Ovary (tissue), 9 donors: ENCODE measurements around the gene TRA2B. TPM values are rescaled to one million over a fixed set of nuclear protein-coding genes. Genes with fewer than 3 reads are reported as not detected.

ENCODE experiments used
- DNase-seq, 5 donors: peaks; one replicate each; pipeline ENCODE4 v3.0.0-alpha.2; 2019 to 2020
- H3K27ac ChIP-seq, 2 donors: fragments of 200-600 bp; one replicate each; pipeline versions ENCODE4 v1.5.1 to v1.8.0; 2019 to 2022
- H3K27me3 ChIP-seq: fragments of 200-600 bp; one replicate; pipeline ENCODE4 v1.8.0; 2022
- H3K36me3 ChIP-seq: fragments of 200-600 bp; sonication (generic); one replicate; pipeline ENCODE4 v1.5.1; 2019
- H3K4me1 ChIP-seq: one replicate; pipeline ENCODE4 v1.8.1; 2013; ENCODE audit warnings: mild to moderate bottlenecking, moderate library complexity; ENCODE audit not compliant: insufficient read depth
- H3K4me3 ChIP-seq: fragments of 200-600 bp; sonication (generic); one replicate; pipeline ENCODE4 v1.5.1; 2017
- H3K9me3 ChIP-seq, 2 donors: fragments of 200-600 bp in 1 of 2; sonication (generic) in 1 of 2; one replicate each; pipeline versions ENCODE4 v1.5.1 to v1.8.1; 2013 to 2019; ENCODE audit warnings: mild to moderate bottlenecking in 1 of 2, moderate library complexity in 1 of 2
- CTCF ChIP-seq, 3 donors: fragments of 450-650 bp in 2 of 3; fragments of 200-600 bp in 1 of 3; IDR thresholded peaks; one replicate each; pipeline versions ENCODE4 v1.5.1 to v1.8.0; 2016 to 2022; ENCODE audit warnings: antibody characterized with exemption in 3 of 3, mild to moderate bottlenecking in 1 of 3
- EP300 ChIP-seq: sonication (generic); formaldehyde crosslinking; IDR thresholded peaks from one replicate; pipeline ENCODE4 v1.6.1; 2017; ENCODE audit warnings: antibody characterized with exemption
- POLR2A ChIP-seq: fragments of 450-650 bp; IDR thresholded peaks from one replicate; pipeline ENCODE4 v1.6.1; 2017; ENCODE audit warnings: antibody characterized with exemption, mild to moderate bottlenecking, moderate library complexity
- WGBS, 3 donors: extraction: QIAGEN DNeasy Blood & Tissue Kit in 1 of 3; methylation state at CpG; one replicate each; pipeline versions ENCODE4 v1.1.5 to v1.1.7; 2013 to 2017; 5-methylcytosine and 5-hydroxymethylcytosine counted together
- intact Hi-C, 4 donors: fragments of 100-400 bp; cut with DNase I; formaldehyde crosslinking; loops; one replicate each; pipeline versions ENCODE4 v1.11.0 to v1.15.1; 2022 to 2023
- polyA plus RNA-seq, 2 donors: library from polyadenylated mRNA; stranded (reverse); fragments of 200-250 nt in 1 of 2; fragments of 350-450 nt in 1 of 2; fragmentation: Illumina TruSeq in 1 of 2; extraction: RNeasy Lipid Tissue Mini Kit (QIAGEN cat#74804) in 1 of 2; gene quantifications; one replicate each; pipeline ENCODE4 v1.2.3, GENCODE V29; 2013 to 2014
- total RNA-seq, 7 donors: library from RNA; depleted of rRNA in 2 of 7; stranded (reverse); fragments of >200 nt in 2 of 7; fragmentation: NEBNext Ultra II Directional in 3 of 7; extraction: Animal tissue kit (Norgen Biotek cat#: 25700) in 3 of 7; gene quantifications; one replicate each; pipeline versions ENCODE4 v1.1.0 to v1.2.4, GENCODE V29; 2016 to 2023
- donor health status: DM: no; HTN: no; CAD: no; lungs with moderate emphysema.
- donor health status: DM: no; HTN: no; CAD: no.
- donor health status: Bipolar disorder and iron deficiency.
- donor health status: DM: yes; HTN: yes; CAD: no.
- donor health status: DM: no; HTN: no; CAD: no.
- donor health status: DM: yes; HTN: yes; CAD: no.

TRA2B gene
- total and polyA plus RNA-seq, 9 donors = 83.0 to 158 (median 119) TPM

GRCh38 chr3:185977679-185978040 lies 39.8 kb upstream of the TRA2B start:
- H3K27me3 ChIP-seq = no peaks in the 10 kb centered on the region
- H3K9me3 ChIP-seq = no peaks in the 10 kb centered on the region
- DNase-seq = no peak
- no peaks in the 10 kb centered on the region for H3K36me3 ChIP-seq
- WGBS, 3 donors = 37 to 48% (median 39%) methylated on average over 3 of the region's 3 CpGs
- no peak overlapping the region for H3K27ac ChIP-seq
- no peak overlapping the region for H3K4me3 ChIP-seq
- no peaks in the 10 kb centered on the region for H3K4me1 ChIP-seq
- no peak for TF ChIP-seq POLR2A
- no peak for TF ChIP-seq CTCF (IDR thresholded peaks at IDR 0.05)
- TF ChIP-seq EP300 = no peak
- intact Hi-C loops = no loop called here

- intact Hi-C loops = no loop called here
- no peak overlapping the region for H3K4me3 ChIP-seq
- H3K36me3 ChIP-seq = no peaks in the 10 kb centered on the region
- no peak overlapping the region for H3K27ac ChIP-seq
- H3K4me1 ChIP-seq = no peaks in the 10 kb centered on the region
- DNase-seq = peak in 4 of 5 donors; percentile 38 to 72 (median 48)
- no peaks in the 10 kb centered on the region for H3K27me3 ChIP-seq
- no peak for TF ChIP-seq CTCF (IDR thresholded peaks at IDR 0.05)
- TF ChIP-seq EP300 = no peak
- no peak for TF ChIP-seq POLR2A
- WGBS, 3 donors = 32 to 38% (median 35%) methylated on average over 6 of the region's 6 CpGs
- H3K9me3 ChIP-seq = no peaks in the 10 kb centered on the region
Measured at GRCh38 chr3:185976977-185977678, 39.3 kb upstream of the TRA2B start.

GRCh38 chr3:185976100-185976499 lies 38.3 kb upstream of the TRA2B start:
- TF ChIP-seq CTCF (IDR thresholded peaks at IDR 0.05) (no peak), EP300 (no peak)
- no peak overlapping the region for H3K4me3 ChIP-seq
- DNase-seq = no peak
- no peaks in the 10 kb centered on the region for H3K4me1 ChIP-seq
- WGBS, 3 donors = 76 to 86% (median 83%) methylated on average over 2 of the region's 2 CpGs
- no peaks in the 10 kb centered on the region for H3K27me3 ChIP-seq
- no peaks in the 10 kb centered on the region for H3K9me3 ChIP-seq
- no peaks in the 10 kb centered on the region for H3K36me3 ChIP-seq
- no peak overlapping the region for H3K27ac ChIP-seq
- intact Hi-C loops = no loop called here

- Histone ChIP-seq H3K9me3 (no peaks in the 10 kb centered on the region), H3K4me1 (no peaks in the 10 kb centered on the region), H3K27me3 (no peaks in the 10 kb centered on the region), H3K27ac (no peak overlapping the region), H3K36me3 (no peaks in the 10 kb centered on the region), H3K4me3 (no peak overlapping the region)
- DNase-seq = no peak
- intact Hi-C loops = loop anchor here in 1 of 4 donors (5.0 kb wide), 1 partner anchor 561 kb away; no protein-coding TSS in a partner anchor
- TF ChIP-seq POLR2A (no peak), CTCF (IDR thresholded peaks at IDR 0.05) (no peak), EP300 (no peak)
- 90 to 91% (median 90%) methylated on average over 18 of the region's 18 CpGs for WGBS, 3 donors
Measured at GRCh38 chr3:185971579-185971978, 33.8 kb upstream of the TRA2B start.
